Activated CD8-positive, alpha-beta memory T cell treated with anti-CD3 and anti-CD28 coated beads, Interleukin-2, amount 10 ng/mL, durations not matched to agents 7 days and 5 days (primary cell): ENCODE data around the gene ZIC1. TPM values are rescaled to one million over a fixed set of nuclear protein-coding genes. Genes with fewer than 3 reads are reported as not detected.

Experiments
- ATAC-seq: fragments of 150-1000 bp; cut with Tn5 transposase; one replicate; pipeline ENCODE4 v1.10.0; 2021; ENCODE audit warnings: moderate library complexity
- CTCF ChIA-PET: fragments of 350-600 bp; sonication (Branson Sonifier 250); formaldehyde crosslinking; loops from one replicate; lab custom pipeline; 2021; ENCODE audit warnings: antibody characterized with exemption; lab: Charles Lee
- DNase-seq: peaks from one replicate; pipeline ENCODE4 v3.0.0-alpha.2; 2020
- H3K27ac Mint-ChIP-seq: one replicate; pipeline ENCODE4 v1.8.0; 2021; ENCODE audit warnings: mild to moderate bottlenecking, mixed read lengths
- H3K27me3 Mint-ChIP-seq: one replicate; pipeline ENCODE4 v1.8.0; 2021; ENCODE audit warnings: mixed read lengths
- H3K36me3 Mint-ChIP-seq: one replicate; pipeline ENCODE4 v1.8.0; 2021; ENCODE audit warnings: mild to moderate bottlenecking, mixed read lengths
- H3K4me1 Mint-ChIP-seq: one replicate; pipeline ENCODE4 v1.8.0; 2021; ENCODE audit warnings: mixed read lengths
- H3K4me3 Mint-ChIP-seq: one replicate; pipeline ENCODE4 v1.8.0; 2021; ENCODE audit warnings: mild to moderate bottlenecking, moderate library complexity, mixed read lengths
- H3K9me3 Mint-ChIP-seq: one replicate; pipeline ENCODE4 v1.8.0; 2022; ENCODE audit warnings: low read depth, mixed read lengths
- total RNA-seq, 2 experiments: library from RNA; stranded (reverse); gene quantifications; one replicate each; pipeline ENCODE4 v1.2.3, GENCODE V29; 2021

The ZIC1 gene
- total RNA-seq, 2 experiments from 2014 or later: not detected

DNA sequence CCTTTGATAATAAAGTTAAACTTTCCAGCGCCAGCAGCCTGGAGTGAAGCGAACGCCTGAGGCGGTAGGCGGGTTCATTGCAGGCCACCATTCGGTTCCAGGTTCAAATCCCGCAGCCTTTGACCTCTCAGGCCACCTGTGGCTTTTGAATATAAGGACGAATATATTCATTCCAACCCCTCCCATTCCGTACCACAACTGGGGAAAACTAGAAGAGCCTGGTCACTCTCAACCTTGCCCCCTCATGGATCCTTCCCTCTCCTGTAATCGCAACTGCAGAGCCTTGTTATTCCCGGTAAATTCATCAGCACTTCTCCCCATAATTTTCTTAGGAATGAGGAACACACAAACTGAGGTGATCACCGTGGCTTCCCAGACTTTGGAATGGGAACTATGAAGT lies 38.0 kb upstream of the ZIC1 start:
- CTCF ChIA-PET: no interaction called here
- Mint-ChIP-seq H3K9me3 (no peaks in the 10 kb centered on the region), H3K27me3 (peaks cover 65% of the 10 kb centered on the region), H3K4me1 (no peaks in the 10 kb centered on the region), H3K4me3 (no peak overlapping the region), H3K27ac (no peak overlapping the region), H3K36me3 (no peaks in the 10 kb centered on the region)
- DNase-seq: no peak
- ATAC-seq: no peak

DNA sequence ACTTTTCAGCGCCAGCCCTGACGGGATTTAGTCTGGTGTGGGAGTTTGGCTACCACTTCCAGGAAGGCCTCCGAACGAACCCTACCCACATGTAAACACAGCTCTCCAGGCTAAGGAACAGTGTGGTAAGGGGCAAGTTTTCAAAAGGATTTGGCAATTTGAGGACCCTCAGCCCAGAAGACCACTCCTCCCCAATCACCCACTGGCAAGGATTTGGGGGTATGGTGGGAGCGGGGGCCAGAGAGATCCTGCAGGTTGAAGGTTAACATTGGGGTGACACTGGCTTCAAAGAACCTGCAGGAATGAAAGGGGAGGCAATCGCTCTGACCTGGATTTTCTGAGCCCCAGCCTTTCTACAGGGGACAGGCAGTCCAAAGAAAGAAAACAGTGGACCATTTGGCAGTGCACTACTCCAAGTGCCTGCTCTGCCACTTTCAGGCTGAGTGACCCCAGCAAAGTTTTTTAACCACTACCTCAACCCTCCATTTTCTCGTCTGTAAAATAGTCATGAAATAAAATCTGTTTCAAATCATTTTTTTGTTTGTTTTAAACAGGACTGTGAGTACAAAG lies 37.3 kb upstream of the ZIC1 start:
- H3K9me3 Mint-ChIP-seq: no peaks in the 10 kb centered on the region
- peaks cover 69% of the 10 kb centered on the region for H3K27me3 Mint-ChIP-seq
- ATAC-seq (no peak), DNase-seq (no peak)
- CTCF ChIA-PET: no interaction called here
- no peaks in the 10 kb centered on the region for H3K4me1 Mint-ChIP-seq
- no peaks in the 10 kb centered on the region for H3K36me3 Mint-ChIP-seq
- no peak overlapping the region for H3K27ac Mint-ChIP-seq
- no peak overlapping the region for H3K4me3 Mint-ChIP-seq

DNA sequence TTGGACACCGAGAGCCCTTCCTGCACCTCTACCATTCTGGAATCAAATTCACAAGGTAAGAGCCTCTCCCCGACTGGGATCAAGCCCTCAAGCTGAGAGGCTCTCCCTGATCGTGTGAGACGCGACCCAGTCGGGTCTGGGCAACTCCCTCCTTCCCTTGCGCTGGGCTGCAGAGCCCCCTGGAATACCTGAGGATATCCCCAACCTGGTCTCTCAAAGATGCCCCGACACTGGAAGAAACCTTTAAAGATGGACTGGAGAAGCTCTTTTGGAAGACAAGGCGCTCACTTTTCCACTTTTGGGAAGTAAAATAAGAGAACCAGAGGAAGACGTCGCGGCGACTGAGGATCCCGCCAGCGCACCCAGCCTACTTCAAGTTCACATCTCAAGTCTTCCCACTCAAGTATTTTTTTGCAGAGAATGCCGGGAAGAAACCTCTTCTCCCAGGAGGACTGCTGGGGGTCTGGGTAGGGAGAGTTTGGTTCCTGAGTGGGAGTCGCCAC lies 36.6 kb upstream of the ZIC1 start:
- Mint-ChIP-seq H3K4me1 (no peaks in the 10 kb centered on the region), H3K27me3 (peaks cover 73% of the 10 kb centered on the region), H3K27ac (no peak overlapping the region), H3K4me3 (no peak overlapping the region), H3K9me3 (no peaks in the 10 kb centered on the region), H3K36me3 (no peaks in the 10 kb centered on the region)
- DNase-seq (no peak), ATAC-seq (no peak)
- CTCF ChIA-PET: no interaction called here

DNA sequence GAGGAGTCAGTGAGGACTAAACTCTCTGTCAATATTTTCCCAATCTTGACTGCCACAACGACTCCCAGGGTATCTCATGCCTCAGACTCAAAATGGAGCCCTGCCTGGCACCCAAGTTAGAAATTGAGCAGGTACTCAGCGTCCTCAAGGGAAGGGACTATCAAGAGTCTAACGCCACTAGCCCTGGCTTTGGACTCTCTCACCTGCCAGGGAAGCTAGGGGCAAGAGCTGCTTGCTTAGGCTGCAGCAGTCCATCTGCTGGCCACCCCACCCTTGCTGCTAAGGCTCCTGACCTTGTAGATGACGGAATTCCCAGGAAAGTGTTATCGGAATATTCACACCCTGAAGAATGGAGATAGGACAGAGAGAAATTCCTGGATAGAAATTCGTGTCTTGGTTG lies 35.9 kb upstream of the ZIC1 start:
- H3K4me1 Mint-ChIP-seq: no peaks in the 10 kb centered on the region
- DNase-seq: no peak
- H3K4me3 Mint-ChIP-seq: no peak overlapping the region
- CTCF ChIA-PET: no interaction called here
- peaks cover 73% of the 10 kb centered on the region for H3K27me3 Mint-ChIP-seq
- no peak overlapping the region for H3K27ac Mint-ChIP-seq
- no peaks in the 10 kb centered on the region for H3K36me3 Mint-ChIP-seq
- H3K9me3 Mint-ChIP-seq: no peaks in the 10 kb centered on the region
- no peak for ATAC-seq

DNA sequence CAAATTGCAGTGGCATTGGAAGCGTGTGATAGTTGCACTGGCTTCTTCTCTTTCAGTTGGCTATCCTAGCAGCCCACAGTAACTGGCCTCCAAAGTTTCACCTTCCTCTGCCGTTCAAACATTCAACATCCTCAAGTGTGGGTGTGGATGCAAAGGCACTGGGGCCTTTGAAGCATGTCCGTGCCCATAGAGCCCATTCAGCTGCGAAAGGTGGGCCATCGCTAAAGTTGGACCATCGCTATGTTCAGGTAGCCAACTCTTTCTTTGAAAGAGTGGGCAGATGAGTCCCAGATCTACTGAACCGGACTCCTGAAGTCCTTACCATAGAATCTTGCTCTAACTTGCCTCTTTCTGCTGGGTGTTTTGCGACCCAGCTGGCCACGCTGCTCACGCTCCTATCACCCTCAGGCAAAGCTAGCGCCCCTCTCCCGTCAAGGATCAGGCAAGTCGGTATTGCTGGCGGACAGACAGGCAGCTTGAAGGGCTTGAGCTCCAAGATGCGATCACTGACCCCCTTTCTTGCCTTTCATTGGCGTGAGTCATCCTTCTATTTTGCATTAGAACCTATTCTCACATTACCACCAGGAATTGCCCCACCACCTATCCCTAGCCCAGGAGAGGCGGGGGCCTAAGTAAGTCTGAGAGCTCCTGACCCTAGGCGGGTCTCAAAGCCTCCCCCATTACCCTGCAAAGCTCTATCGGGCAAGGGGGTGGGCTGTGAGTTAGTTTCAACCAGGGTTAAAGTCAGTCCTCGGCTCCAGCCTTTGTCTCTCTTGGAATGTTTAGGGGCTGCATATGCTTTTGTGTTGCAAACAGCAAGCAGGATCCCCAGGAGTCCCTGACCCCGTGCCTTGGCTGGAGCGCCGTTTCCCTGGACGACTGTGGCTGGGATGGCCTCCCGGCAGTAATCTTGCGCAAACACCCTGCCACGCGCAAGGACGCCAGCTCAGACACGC lies 31.5 kb upstream of the ZIC1 start:
- H3K36me3 Mint-ChIP-seq: no peaks in the 10 kb centered on the region
- H3K9me3 Mint-ChIP-seq: no peaks in the 10 kb centered on the region
- no peaks in the 10 kb centered on the region for H3K4me1 Mint-ChIP-seq
- ATAC-seq: no peak
- no peak overlapping the region for H3K27ac Mint-ChIP-seq
- H3K4me3 Mint-ChIP-seq: no peak overlapping the region
- peaks cover 74% of the 10 kb centered on the region for H3K27me3 Mint-ChIP-seq
- DNase-seq: no peak
- CTCF ChIA-PET: no interaction called here

DNA sequence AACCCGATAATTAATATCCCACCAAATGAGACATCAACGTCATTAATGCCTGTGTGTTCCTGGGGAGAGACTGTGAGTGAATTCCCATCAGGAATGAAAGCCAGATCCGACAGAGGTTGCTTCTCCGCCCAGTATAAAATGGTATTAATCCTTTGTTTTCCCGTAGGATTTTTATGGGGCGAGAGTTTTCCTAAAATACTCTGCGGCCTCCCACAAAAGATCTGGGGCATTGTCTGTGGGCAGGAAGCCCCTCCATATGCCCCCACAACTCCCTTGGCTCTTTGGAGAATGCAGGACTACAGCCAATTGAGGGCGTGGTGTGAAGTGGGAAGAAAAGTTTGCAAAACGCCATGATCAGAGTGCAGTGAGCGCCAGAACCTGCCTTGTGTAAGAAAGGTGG lies 29.5 kb upstream of the ZIC1 start:
- H3K4me3 Mint-ChIP-seq: no peak overlapping the region
- no peaks in the 10 kb centered on the region for H3K4me1 Mint-ChIP-seq
- DNase-seq (no peak), ATAC-seq (no peak)
- peaks cover 77% of the 10 kb centered on the region for H3K27me3 Mint-ChIP-seq
- H3K36me3 Mint-ChIP-seq: no peaks in the 10 kb centered on the region
- no peaks in the 10 kb centered on the region for H3K9me3 Mint-ChIP-seq
- CTCF ChIA-PET: no interaction called here
- no peak overlapping the region for H3K27ac Mint-ChIP-seq

DNA sequence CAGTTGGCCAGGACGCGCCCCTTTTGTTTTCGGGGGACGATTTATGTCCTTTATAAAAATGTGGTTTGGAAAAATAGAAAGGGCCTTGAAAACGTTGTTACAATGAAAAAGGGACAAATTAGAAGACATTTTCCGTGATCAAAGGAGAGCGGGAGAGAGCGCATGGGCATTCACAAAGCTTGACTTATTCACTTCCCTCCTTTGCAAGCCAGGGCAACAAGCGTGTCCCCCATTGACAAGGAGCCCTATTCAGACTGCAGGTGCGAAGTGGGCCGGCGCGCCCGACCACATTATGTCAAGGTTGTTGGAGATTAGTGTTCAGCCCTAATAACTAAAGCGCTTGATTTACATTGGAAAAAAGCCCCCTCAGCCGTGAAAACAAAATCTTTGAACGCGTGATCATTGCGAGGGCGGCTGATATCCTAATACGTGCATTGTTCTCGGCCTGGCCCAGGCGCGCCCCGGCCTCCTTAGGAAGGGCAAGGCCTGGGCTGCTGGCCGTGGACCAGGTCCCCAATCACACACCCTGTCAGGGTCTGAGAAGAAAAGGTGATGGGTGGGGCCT lies 28.7 kb upstream of the ZIC1 start:
- Mint-ChIP-seq H3K4me1 (no peaks in the 10 kb centered on the region), H3K9me3 (no peaks in the 10 kb centered on the region), H3K27me3 (peaks cover 85% of the 10 kb centered on the region), H3K27ac (no peak overlapping the region), H3K36me3 (no peaks in the 10 kb centered on the region), H3K4me3 (no peak overlapping the region)
- DNase-seq (no peak), ATAC-seq (no peak)
- CTCF ChIA-PET: no interaction called here

DNA sequence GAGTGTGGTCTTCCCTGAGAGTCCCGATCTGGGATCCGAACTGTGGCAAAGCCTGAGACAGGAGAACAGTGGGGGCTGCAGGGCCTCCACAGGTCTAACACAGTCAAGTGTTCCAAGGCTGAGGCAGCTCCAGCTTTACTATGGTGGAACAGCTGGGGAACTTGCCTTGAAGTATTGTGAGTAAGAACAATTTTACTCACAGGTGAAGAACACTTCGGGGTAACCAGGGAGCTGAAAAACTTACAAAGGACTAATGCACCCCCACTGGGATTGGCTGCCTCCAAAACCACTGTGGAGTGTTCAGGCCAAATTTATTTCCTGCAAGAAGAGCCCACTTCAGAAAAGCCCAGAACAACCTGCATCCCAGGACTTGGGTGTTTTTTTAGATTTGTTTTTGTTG lies 28.2 kb upstream of the ZIC1 start:
- CTCF ChIA-PET: no interaction called here
- no peak overlapping the region for H3K27ac Mint-ChIP-seq
- no peak for ATAC-seq

DNA sequence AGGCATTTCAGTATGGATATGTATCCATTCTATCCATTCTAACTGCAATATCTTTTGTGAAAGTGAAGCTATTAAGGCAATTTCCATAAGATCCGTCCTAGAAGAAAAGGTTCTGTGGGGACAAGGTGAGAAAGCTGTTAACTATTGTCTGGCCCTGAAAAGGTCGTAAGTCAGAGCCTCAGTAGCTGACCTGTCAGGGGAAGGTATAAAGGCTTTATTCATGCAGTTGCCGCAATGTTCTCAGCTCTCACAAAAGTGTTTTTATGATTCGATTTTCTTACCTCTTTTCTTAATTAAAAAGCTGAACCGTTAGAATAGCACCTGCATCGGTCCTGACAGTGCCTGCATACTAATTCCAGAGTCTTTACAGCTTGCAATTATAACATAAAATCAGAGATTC lies 27.6 kb upstream of the ZIC1 start:
- Mint-ChIP-seq H3K4me1 (no peaks in the 10 kb centered on the region), H3K4me3 (no peak overlapping the region)
- no peak for ATAC-seq

More for the DNA sequence above, 28.2 kb upstream of the ZIC1 start:
- no peak overlapping the region for H3K4me3 Mint-ChIP-seq
- H3K36me3 Mint-ChIP-seq: no peaks in the 10 kb centered on the region
- H3K4me1 Mint-ChIP-seq: no peaks in the 10 kb centered on the region
- no peaks in the 10 kb centered on the region for H3K9me3 Mint-ChIP-seq
- peaks cover 90% of the 10 kb centered on the region for H3K27me3 Mint-ChIP-seq
- DNase-seq: no peak

DNA sequence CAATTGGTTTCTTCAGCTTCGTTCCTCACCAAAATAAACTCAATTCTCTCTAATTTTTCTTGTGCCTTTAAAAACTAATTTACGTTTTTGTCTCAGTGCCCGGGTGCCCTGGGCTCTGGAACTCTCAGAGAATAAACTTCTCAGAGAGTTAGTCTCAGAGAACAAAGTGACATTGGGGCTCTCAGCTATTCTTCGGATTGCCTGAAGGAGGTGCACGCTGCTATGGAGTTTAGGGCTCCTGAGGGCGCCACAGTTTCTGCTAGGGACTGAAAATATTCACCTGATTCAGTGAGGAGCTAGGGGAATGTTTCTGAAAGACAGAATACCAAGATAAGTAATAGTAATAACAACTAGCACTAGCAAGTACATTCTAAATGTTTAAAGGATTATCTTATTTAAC lies 25.5 kb upstream of the ZIC1 start:
- H3K4me1 Mint-ChIP-seq: no peaks in the 10 kb centered on the region
- peaks cover 95% of the 10 kb centered on the region for H3K27me3 Mint-ChIP-seq
- H3K9me3 Mint-ChIP-seq: no peaks in the 10 kb centered on the region
- DNase-seq (no peak), ATAC-seq (no peak)
- no peak overlapping the region for H3K27ac Mint-ChIP-seq
- H3K4me3 Mint-ChIP-seq: no peak overlapping the region
- H3K36me3 Mint-ChIP-seq: no peaks in the 10 kb centered on the region
- CTCF ChIA-PET: no interaction called here

More for the DNA sequence above, 27.6 kb upstream of the ZIC1 start:
- no peaks in the 10 kb centered on the region for H3K36me3 Mint-ChIP-seq
- CTCF ChIA-PET: no interaction called here
- DNase-seq: no peak
- H3K9me3 Mint-ChIP-seq: no peaks in the 10 kb centered on the region
- H3K27me3 Mint-ChIP-seq: peaks cover 94% of the 10 kb centered on the region
- H3K27ac Mint-ChIP-seq: no peak overlapping the region

DNA sequence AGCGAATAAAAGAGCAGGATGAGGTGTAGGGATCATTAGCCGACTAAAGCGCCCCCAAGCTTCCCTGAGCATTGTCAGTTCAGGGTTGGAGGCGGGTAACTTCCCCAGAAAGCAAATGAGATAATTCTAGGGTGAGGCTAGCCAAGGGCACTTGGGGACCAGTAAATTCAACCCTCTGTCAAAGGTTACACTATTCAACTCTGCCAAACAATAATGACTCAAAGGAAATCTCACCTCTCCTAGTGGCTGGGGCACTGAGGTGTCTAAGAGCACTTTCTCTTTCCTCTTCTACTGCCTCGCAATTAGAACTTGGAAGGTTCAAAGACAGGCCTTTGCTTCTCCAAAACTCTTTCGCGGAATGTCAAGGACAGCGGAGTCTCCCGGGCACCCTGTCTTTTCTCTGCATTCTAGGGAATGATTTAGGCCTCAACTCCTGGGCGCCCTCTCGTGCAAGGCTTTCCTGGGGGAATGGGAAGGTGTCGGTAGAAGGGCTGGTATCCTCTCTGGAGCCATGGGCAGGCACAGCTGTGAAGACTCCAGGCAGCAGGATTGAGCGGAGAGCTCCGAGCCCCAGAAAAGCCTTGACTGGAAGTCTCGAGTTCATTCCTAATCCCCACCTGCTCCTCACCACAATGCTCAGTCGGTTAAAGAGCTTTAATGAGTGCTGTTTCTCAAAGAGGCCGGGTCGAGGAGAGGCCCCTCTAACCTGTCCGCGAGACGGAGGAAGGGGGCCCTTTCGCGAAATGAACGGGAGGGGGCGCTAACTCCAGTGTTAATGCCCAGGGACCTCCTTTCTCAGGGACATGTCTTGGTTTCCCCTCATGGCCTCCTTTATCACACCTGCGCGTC lies 24.7 kb upstream of the ZIC1 start:
- H3K4me1 Mint-ChIP-seq: no peaks in the 10 kb centered on the region
- H3K27ac Mint-ChIP-seq: no peak overlapping the region
- H3K36me3 Mint-ChIP-seq: no peaks in the 10 kb centered on the region
- H3K27me3 Mint-ChIP-seq: peaks cover 95% of the 10 kb centered on the region
- ATAC-seq (no peak), DNase-seq (no peak)
- CTCF ChIA-PET: no interaction called here
- H3K4me3 Mint-ChIP-seq: no peak overlapping the region
- H3K9me3 Mint-ChIP-seq: no peaks in the 10 kb centered on the region

DNA sequence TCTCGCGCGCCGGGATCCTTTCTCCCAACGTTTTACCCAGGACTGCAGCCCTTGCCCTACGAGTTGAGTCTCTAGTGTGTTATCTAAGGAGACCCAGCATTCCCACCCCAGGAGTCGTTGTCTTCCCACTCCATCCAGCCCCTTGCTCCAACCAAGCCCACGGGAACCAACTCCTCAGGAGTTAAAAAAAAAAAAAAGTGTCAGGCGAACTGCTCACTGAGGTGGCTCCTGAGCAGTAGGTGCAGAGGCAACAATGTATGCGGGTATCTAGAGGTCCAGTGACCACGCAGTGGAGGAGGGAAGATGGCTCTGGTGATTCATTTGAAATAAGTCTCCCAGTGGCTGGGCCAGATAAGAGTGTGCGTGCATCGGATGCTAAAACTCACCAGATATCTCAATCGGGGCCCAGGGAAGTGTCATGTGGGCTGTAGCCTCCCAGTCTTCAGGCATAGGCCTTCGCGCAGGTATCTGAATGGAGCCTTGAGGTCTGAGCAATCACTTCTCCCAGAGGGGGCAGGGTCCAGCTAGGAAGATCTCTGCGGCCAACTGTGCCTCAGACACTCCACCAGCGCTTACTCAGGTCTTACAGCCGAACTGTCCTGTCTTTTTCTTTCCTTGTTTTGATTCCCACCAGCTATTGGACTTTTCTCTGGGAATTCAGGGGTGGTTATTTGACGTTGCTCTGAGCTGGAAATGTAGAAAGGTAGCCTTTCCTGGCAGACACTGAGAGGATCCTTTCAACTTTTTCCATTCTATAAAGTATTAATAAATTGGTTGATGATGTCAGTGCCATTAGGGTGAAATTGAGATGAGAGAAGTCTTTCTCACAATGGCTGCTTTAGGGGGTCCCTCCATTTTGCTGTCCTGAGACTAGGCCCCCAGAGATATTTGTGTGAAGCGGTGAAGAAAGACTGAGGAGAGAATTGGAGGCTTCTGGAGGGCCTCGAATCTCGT lies 23.8 kb upstream of the ZIC1 start:
- no peak overlapping the region for H3K27ac Mint-ChIP-seq
- CTCF ChIA-PET: no interaction called here
- no peaks in the 10 kb centered on the region for H3K4me1 Mint-ChIP-seq
- H3K4me3 Mint-ChIP-seq: no peak overlapping the region
- peaks cover 94% of the 10 kb centered on the region for H3K27me3 Mint-ChIP-seq
- no peaks in the 10 kb centered on the region for H3K9me3 Mint-ChIP-seq
- no peaks in the 10 kb centered on the region for H3K36me3 Mint-ChIP-seq
- no peak for DNase-seq
- ATAC-seq: no peak
